MM.1S (cell line): Measurements from ENCODE around the gene RCOR1.

Source experiments
- CTCF ChIP-seq: fragments of 300-600 bp; sonication (generic); IDR thresholded peaks from 2 replicates; pipeline ENCODE4 v1.5.1; 2016; ENCODE audit warnings: antibody characterized with exemption, low read length, mixed read lengths
- EZH2 ChIP-seq: fragments of 300-600 bp; sonication (generic); optimal IDR thresholded peaks from 2 replicates; pipeline ENCODE3; 2017; ENCODE audit warnings: low read depth, mild to moderate bottlenecking, antibody characterized with exemption, low read length, mixed read lengths
- EZH2phosphoT487 ChIP-seq: fragments of 300-600 bp; sonication (generic); IDR thresholded peaks from 2 replicates; pipeline ENCODE4 v1.6.1; 2018; ENCODE audit warnings: antibody characterized with exemption, low read length

GRCh38 chr14:102746634-102747438 is 154.4 kb downstream of the RCOR1 start:
- TF ChIP-seq EZH2phosphoT487 (no peak), EZH2 (no peak), CTCF (no peak)
